ENCODE measurements around the gene OPN1SW.

OPN1SW gene

DNA sequence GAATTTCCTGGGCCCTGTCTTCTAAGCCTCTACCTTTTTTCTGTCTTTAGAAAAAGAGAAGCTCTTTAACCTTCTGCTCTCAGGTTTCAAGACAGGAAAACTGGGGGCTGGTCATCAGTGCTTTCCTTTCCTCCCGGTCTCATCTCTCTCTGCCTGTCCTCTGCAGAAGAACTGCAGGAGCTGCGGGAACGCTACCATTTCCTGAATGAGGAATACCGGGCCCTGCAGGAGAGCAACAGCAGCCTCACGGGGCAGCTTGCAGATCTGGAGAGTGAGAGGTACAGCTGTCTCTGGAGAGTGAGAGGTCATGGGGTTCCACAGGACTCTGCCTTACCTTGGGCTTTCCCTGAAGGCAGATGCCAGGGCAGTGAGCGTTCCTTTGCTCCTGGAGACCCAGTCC lies 28.9 kb upstream of the OPN1SW start:
- TF ChIP-seq, protein P1, sequence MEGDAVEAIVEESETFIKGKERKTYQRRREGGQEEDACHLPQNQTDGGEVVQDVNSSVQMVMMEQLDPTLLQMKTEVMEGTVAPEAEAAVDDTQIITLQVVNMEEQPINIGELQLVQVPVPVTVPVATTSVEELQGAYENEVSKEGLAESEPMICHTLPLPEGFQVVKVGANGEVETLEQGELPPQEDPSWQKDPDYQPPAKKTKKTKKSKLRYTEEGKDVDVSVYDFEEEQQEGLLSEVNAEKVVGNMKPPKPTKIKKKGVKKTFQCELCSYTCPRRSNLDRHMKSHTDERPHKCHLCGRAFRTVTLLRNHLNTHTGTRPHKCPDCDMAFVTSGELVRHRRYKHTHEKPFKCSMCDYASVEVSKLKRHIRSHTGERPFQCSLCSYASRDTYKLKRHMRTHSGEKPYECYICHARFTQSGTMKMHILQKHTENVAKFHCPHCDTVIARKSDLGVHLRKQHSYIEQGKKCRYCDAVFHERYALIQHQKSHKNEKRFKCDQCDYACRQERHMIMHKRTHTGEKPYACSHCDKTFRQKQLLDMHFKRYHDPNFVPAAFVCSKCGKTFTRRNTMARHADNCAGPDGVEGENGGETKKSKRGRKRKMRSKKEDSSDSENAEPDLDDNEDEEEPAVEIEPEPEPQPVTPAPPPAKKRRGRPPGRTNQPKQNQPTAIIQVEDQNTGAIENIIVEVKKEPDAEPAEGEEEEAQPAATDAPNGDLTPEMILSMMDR (IDR thresholded peaks at IDR 0.05; ENCODE audit: control insufficient read depth, insufficient read depth, low read depth, low read length, missing control alignments) = no peak
- DNase-seq (ENCODE audit: low read depth) = no peak
- H3K4me3 ChIP-seq (ENCODE audit: control insufficient read depth, low read depth, low read length) = no peak overlapping the region

DNA sequence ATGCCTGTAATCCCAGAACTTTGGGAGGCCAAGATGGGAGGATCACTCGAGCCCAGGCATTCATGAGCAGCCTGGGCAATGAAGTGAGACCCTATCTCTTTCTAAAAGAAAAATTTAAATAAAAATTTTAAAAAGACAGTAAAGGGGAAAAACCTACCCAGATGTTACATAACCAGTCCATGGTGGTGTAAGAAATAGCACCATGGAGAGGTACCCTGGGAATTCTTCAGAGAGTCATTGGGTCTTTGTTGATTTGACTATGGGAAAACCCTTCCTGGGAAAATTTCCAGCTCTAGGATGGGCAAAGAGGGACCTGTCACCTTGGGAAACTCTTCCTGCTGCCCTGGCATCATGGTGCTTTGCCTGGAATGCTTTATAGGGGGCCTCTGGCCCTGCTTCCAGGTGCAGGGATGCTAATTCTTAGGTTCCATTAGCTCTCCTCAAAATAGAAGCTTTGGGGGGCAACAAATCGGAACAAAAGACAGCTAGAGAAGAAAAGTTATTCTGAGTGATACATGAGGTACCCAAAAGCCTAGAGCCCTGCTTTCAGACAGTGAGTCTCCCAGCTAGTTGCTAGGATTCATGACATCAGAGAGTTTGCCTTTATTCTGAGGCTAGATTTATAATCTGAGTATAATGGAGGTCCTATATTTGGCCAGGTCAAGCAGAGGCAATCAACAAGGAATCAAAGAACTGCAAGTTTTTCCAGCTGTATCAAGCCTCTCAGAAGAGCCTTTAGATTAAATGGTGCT lies 26.2 kb upstream of the OPN1SW start:
- DNase-seq (ENCODE audit: low read depth) = no peak
- H3K4me3 ChIP-seq (ENCODE audit: control insufficient read depth, low read depth, low read length) = no peak overlapping the region
- TF ChIP-seq, protein P1 (IDR thresholded peaks at IDR 0.05; ENCODE audit: control insufficient read depth, insufficient read depth, low read depth, low read length, missing control alignments) = no peak

DNA sequence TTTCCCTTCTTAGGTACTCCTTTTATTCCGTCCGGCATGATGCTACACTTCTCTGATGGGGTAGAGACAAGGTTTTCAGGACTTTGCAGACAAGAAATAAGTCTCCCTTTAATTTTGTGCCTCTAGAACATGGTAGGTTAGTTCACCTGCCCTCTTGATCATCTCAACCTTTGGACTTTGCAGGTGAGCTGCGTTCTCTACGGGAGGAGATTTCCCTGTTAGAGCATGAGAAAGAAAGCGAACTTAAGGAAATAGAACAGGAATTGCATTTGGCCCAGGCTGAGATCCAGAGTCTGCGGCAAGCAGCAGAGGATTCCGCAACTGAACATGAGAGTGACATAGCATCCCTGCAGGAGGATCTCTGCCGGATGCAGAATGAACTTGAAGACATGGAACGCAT lies 25.4 kb upstream of the OPN1SW start:
- TF ChIP-seq, protein P1 (IDR thresholded peaks at IDR 0.05; ENCODE audit: control insufficient read depth, insufficient read depth, low read depth, low read length, missing control alignments) = no peak
- H3K4me3 ChIP-seq (ENCODE audit: control insufficient read depth, low read depth, low read length) = no peak overlapping the region
- DNase-seq (ENCODE audit: low read depth) = no peak

- TF ChIP-seq, protein P1 (IDR thresholded peaks at IDR 0.05; ENCODE audit: control insufficient read depth, insufficient read depth, low read depth, low read length, missing control alignments) = no peak
- DNase-seq (ENCODE audit: low read depth) = no peak
- no peak overlapping the region for H3K4me3 ChIP-seq (ENCODE audit: control insufficient read depth, low read depth, low read length)
Measured at GRCh38 chr7:128800567-128800966, 25.0 kb upstream of the OPN1SW start.

- no peak for DNase-seq (ENCODE audit: low read depth)
- H3K4me3 ChIP-seq (ENCODE audit: control insufficient read depth, low read depth, low read length) = no peak overlapping the region
- TF ChIP-seq, protein P1 (IDR thresholded peaks at IDR 0.05; ENCODE audit: control insufficient read depth, insufficient read depth, low read depth, low read length, missing control alignments) = no peak
Measured at GRCh38 chr7:128799451-128799850, 23.9 kb upstream of the OPN1SW start.

DNA sequence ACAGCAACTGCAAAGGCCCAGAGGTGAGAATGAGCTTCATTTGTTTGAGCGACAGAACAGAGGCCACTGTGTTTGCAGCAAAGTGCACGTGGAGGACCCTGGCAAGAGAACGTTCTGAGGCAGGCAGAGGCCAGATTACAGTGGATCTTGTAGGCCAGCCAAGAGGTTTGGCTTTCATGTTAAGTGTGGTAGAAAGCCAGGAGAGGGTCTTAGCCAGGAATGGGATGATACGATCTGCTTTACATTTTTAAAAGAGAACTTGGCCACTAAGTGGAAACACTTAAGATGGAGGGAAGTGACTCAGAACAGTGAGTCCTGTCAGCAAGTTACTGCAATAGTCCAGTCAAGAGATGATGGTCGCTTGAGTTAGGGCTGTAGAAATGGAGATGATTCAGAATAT lies 20.7 kb upstream of the OPN1SW start:
- DNase-seq (ENCODE audit: low read depth) = peak; percentile 8
- no peak overlapping the region for H3K4me3 ChIP-seq (ENCODE audit: control insufficient read depth, low read depth, low read length)
- TF ChIP-seq, protein P1 (IDR thresholded peaks at IDR 0.05; ENCODE audit: control insufficient read depth, insufficient read depth, low read depth, low read length, missing control alignments) = no peak
